ENCODE results near the gene EML2. TPM values are rescaled to one million over a fixed set of nuclear protein-coding genes. Genes with fewer than 3 reads are reported as not detected.
"Not testable (repeated sequence)": the region's sequence is repeated elsewhere in the genome, so short reads cannot be mapped to it uniquely, and the experiment has no call there.

Gene EML2
- 39.1 TPM for total RNA-seq
- long read RNA-seq, transcript EML2-201 (19 exons, 2,264 nt) = major isoform, 7 of 11 reads
- long read RNA-seq, partial matches to known transcripts = 1 of 11 reads
- long read RNA-seq, other reads (novel, unspliced or antisense) = 3 of 11 reads

- DNase-seq (ENCODE audit: missing footprints) = peak; percentile 83
- peak; percentile 53 for ATAC-seq
- intact Hi-C loops (cut with DNase I) = no loop called here
These were observed at the start of gene EML2 for GRCh38 chr19:45638930-45639729. EML2 (minus strand) TSS chr19:45639397; CDS start chr19:45639376, 21 bp downstream.

DNA sequence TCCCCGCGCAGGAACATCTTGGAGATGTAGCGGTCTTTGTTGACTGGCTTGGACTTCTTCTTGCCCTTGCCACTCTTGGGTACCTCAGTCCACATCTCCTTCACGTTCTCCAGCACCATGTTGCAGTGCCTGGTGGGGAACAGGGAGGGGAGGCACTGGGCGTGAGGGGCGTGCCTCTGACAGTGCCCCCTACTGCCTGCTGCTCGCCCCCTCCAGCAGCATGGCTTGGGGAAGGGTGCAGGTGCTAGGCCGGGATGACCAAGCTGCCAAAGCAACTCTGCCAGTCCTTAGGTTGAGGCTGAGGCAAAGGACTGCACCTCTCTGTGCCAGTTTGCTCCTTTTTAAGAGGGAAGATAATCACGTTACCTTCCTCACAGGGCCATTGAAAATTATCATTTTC is 48.4 kb upstream of the EML2 start:
- peak; percentile 8 for DNase-seq (ENCODE audit: missing footprints)
- intact Hi-C loops (cut with DNase I) = no loop called here
- no peak for ATAC-seq

DNA sequence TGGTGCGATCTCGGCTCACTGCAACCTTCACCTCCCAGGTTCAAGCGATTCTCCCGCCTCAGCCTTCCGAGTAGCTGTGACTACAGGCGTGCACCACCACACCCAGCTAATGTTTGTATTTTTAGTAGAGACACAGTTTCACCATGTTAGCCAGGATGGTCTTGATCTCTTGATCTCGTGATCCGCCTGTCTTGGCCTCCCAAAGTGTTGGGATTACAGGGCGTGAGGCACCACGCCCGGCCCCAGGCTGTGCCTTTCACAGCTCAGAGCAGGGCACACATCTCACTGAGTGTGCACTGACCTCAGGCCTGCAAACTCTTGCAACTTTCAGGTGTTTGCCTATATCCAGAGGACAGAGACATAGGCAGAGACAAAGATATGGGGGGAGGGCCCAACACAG is 45.8 kb upstream of the EML2 start:
- peak; percentile 13 for DNase-seq (ENCODE audit: missing footprints)
- ATAC-seq; intact Hi-C loops (cut with DNase I): not testable (repeated sequence)

DNA sequence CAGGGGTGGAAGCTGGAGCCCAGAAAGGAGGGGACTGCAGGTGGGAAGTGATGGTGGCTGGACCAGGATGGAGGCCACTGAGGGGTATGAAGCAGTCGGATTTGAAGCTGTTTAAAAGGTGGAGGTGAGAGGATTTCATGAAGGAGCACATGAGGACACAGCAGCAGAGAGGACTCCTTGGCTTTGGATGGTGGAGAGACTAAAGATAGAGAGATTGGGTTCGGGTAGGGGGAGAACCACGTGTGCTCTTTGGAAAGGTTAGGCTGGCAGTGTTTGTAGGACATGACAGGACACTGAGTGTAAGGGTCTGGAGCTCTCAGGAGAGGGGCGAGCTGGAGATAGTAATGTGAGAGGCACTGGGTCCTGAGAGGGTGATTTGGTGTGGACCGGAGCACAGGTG is 43.7 kb upstream of the EML2 start:
- DNase-seq (ENCODE audit: missing footprints) = no peak
- ATAC-seq = no peak
- intact Hi-C loops (cut with DNase I) = loop anchor here (5.0 kb wide), 1 partner anchor 161 kb away; no protein-coding TSS in a partner anchor

DNA sequence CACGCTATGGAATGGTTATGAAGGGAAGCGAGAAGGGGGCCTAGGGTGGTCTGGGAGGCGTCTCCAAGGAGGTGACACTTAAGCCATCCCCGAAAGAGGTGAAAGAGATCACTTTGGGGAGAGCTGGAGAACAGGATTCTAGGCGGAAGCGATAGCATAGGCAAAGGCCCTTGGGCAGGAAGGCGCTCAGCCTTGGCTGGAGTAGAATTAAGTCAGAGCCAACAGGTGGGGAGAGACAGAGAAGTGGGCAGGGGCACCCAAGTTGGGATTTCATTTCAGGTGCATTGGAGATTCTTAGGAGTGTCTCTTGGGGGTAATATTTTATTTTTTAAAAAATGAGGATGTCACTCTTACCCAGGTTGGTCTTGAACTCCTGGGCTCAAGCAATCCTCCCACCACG is 42.9 kb upstream of the EML2 start:
- intact Hi-C loops (cut with DNase I) = loop anchor here (5.0 kb wide), 1 partner anchor 160 kb away; no protein-coding TSS in a partner anchor
- ATAC-seq (no peak), DNase-seq (ENCODE audit: missing footprints) (peak; percentile 26)

GRCh38 chr19:45681391-45682015 is 42.3 kb upstream of the EML2 start:
- peak; percentile 86 for ATAC-seq
- intact Hi-C loops (cut with DNase I) = loop anchor here (5.0 kb wide), 1 partner anchor 159 kb away; no protein-coding TSS in a partner anchor
- peak; percentile 94 for DNase-seq (ENCODE audit: missing footprints)

- intact Hi-C loops (cut with DNase I) = no loop called here
- ATAC-seq (peak; percentile 36), DNase-seq (ENCODE audit: missing footprints) (peak; percentile 76)
These were observed 38.4 kb upstream of the EML2 start for GRCh38 chr19:45677351-45678230.

DNA sequence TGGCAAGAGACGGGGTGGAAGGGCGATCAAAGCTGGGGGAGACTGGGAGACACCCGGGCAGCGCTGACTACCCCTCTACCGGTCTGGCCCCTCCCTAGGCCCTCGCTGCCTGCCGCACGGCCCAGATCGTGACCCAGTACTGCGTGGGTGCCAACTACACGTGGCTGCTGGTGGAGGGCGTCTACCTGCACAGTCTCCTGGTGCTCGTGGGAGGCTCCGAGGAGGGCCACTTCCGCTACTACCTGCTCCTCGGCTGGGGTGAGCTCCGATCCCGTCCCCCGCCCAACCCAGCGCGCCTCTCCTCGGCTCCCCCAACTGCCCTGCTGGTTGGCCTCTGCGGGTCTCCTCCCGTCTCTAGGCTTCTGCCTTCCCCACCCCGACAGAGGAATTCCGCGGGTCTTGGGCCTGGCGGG is 37.7 kb upstream of the EML2 start:
- DNase-seq (ENCODE audit: missing footprints) = peak; percentile 69
- intact Hi-C loops (cut with DNase I) = no loop called here
- ATAC-seq = no peak

DNA sequence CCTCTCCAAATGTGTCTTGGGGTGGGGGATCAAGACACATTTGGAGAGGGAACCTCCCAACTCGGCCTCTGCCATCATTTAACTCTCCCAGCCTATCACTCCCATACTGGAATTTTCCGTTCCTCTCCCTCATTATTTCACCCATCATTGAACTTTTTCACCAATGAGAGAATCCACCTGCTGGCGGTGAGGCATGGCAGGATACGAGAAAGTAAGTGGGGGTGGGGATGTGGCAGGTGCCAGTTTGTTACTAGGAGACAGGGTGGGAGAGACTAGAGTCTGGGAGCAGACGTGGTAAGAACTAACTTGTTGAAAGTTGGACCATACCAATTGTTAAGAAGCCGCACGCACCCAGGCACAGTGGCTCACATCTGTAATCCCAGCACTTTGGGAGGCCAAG is 35.7 kb upstream of the EML2 start:
- intact Hi-C loops (cut with DNase I) = no loop called here
- DNase-seq (ENCODE audit: missing footprints) (peak; percentile 5), ATAC-seq (no peak)

- intact Hi-C loops (cut with DNase I) = no loop called here
- DNase-seq (ENCODE audit: missing footprints) (peak; percentile 84), ATAC-seq (peak; percentile 64)
These were observed 31.7 kb upstream of the EML2 start for GRCh38 chr19:45670670-45671453.

DNA sequence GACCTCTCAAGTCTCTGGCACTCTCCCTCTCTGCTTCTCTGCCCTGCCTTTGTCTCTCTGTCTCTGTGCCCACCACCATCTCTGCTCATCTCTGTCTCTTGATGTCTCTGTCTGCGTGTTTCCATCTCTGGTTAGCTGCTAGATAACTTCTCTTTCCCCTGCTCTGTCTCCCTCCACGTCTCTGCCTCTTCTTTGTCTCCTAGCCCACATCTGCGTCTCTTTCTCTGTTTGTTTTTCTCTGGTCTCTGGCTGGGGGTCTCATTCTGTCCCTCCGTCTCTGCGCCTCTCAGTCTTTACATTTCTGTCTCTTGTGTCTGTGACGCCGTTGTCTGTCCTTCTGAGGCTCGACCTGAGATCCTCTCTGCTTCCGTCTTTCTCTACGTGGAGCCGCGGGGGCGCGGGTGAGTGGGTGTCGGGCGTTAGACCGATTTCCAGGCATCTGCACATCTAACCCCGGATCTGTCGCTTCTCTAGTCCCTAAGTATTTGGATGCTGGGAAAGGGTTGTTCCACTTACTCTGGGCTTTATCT is 29.2 kb upstream of the EML2 start:
- DNase-seq (ENCODE audit: missing footprints) (peak; percentile 73), ATAC-seq (no peak)
- intact Hi-C loops (cut with DNase I) = no loop called here

- peak; percentile 66 for ATAC-seq
- intact Hi-C loops (cut with DNase I) = no loop called here
- peak; percentile 72 for DNase-seq (ENCODE audit: missing footprints)
These were observed 28.6 kb upstream of the EML2 start, which contains the start of gene GIPR for GRCh38 chr19:45667620-45668341. GIPR (plus strand) TSS chr19:45668221; CDS start chr19:45669521, 1,300 bp downstream.

- intact Hi-C loops (cut with DNase I) = no loop called here
- no peak for DNase-seq (ENCODE audit: missing footprints)
- no peak for ATAC-seq
These were observed 25.4 kb upstream of the EML2 start for GRCh38 chr19:45664575-45664974.

GRCh38 chr19:45663800-45664199 is 24.6 kb upstream of the EML2 start:
- intact Hi-C loops (cut with DNase I) = no loop called here
- no peak for DNase-seq (ENCODE audit: missing footprints)
- ATAC-seq = no peak

DNA sequence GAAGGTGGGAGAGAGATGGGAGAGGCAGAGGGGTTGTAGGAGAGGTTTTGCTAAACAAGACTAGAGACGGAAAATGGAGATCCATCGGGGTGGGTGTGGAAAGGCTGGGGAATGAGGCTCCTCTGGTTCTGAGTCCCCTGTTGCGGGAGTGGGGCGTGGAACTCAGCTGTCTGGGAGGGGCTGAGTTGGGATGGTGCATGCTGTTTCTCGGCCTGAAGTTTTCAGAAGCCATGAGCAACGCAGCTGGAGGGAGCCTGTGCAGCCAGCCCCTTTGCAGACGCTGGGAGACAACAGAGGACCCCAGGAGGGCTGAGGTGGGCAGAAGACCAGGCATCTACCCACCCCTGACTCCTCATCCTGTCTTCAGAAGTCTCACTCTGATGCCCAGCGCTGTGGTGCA is 21.4 kb upstream of the EML2 start:
- DNase-seq (ENCODE audit: missing footprints) = peak; percentile 13
- ATAC-seq = no peak

DNA sequence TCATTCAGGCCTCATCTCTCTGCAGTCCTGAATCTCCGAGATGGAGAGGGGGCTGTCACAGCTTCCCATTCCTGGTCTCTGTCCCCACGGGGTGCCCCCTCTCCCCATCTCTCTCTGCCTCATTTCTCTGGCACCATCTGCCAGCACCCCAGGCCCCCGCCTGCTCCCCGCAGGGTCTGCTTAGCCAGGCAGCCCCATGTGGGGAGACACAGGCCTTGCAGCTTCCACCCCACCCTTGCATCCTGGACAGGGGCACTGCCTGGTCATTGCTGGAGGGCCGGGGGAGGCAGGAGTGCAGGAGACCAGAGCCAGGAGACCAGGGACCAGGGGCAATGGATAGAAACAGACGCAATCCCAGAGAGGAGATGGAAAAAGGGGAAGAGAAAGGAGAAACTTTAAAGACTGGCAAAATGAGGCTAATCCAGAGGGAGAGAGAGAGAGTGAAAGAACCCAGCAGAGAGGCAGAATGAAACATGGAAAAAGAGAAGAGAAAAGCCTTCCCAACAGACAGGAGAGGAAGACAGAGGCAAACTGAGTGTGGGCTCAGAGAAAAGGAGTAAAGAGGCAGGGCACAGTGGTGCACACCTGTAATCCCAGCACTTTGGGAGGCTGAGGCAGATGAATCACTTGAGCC is 20.0 kb upstream of the EML2 start:
- intact Hi-C loops (cut with DNase I) = no loop called here
- ATAC-seq = no peak
- peak; percentile 31 for DNase-seq (ENCODE audit: missing footprints)

More for the DNA sequence above, 21.4 kb upstream of the EML2 start:
- intact Hi-C loops (cut with DNase I) = no loop called here

Data from Right ventricle myocardium inferior (tissue), 1 donor.